Thoracic aorta (tissue), 2 donors: Measurements from ENCODE around the gene FAM193A. TPM values are rescaled to one million over a fixed set of nuclear protein-coding genes. Genes with fewer than 3 reads are reported as not detected.
A peak's percentile ranks its signal among the peaks of the same experiment; 100 is the strongest.
"Not testable (repeated sequence)": the region's sequence is repeated elsewhere in the genome, so short reads cannot be mapped to it uniquely, and the experiment has no call there.

Experiments used
- ATAC-seq: fragments of 150-250 bp; one replicate; pipeline ENCODE4 v1.8.0; 2017; ENCODE audit warnings: low read depth; ENCODE audit not compliant: insufficient number of reproducible peaks, low FRiP score
- DNase-seq: peaks from one replicate; pipeline ENCODE4 v3.0.0-alpha.2; 2020; ENCODE audit warnings: low spot score
- H3K27ac ChIP-seq, 2 donors: fragments of 200-600 bp; sonication (generic); 1 replicate in 1 of 2; 2 replicates in 1 of 2; pipeline ENCODE4 v1.5.1; 2016; ENCODE audit warnings: mild to moderate bottlenecking in 2 of 2, moderate library complexity in 2 of 2
- H3K27me3 ChIP-seq: fragments of 200-600 bp; sonication (generic); replicated peaks from 2 replicates; pipeline ENCODE4 v1.6.0; 2016; ENCODE audit warnings: mild to moderate bottlenecking; ENCODE audit not compliant: insufficient read depth
- H3K36me3 ChIP-seq: fragments of 200-600 bp; sonication (generic); one replicate; pipeline ENCODE4 v1.5.1; 2016
- H3K4me1 ChIP-seq, 2 donors: fragments of 200-600 bp; sonication (generic); 1 replicate in 1 of 2; 2 replicates in 1 of 2; pipeline versions ENCODE4 v1.5.1 to v1.6.0; 2016; ENCODE audit warnings: low read depth in 2 of 2, mild to moderate bottlenecking in 1 of 2; ENCODE audit not compliant: control insufficient read depth in 1 of 2
- H3K4me3 ChIP-seq: fragments of 200-600 bp; sonication (generic); 2 replicates; pipeline ENCODE4 v1.5.1; 2016; ENCODE audit warnings: mild to moderate bottlenecking
- H3K9me3 ChIP-seq: fragments of 200-600 bp; sonication (generic); 2 replicates; pipeline ENCODE4 v1.5.1; 2016
- CTCF ChIP-seq: fragments of 200-600 bp; sonication (generic); IDR thresholded peaks from one replicate; pipeline ENCODE4 v1.5.1; 2019; ENCODE audit warnings: antibody characterized with exemption
- total RNA-seq, 2 donors: library from RNA; depleted of rRNA; stranded (reverse); fragments of >200 nt; gene quantifications; one replicate each; pipeline versions ENCODE4 v1.1.0 to v1.2.3, GENCODE V29; 2016

The FAM193A gene
- total RNA-seq, 2 donors from 2014 or later: 22.3 to 42.9 TPM

GRCh38 chr4:2510351-2511259, 25.8 kb upstream of the FAM193A start:
- no peak for TF ChIP-seq CTCF
- H3K27me3 ChIP-seq: no peaks in the 10 kb centered on the region
- no peak overlapping the region for H3K4me3 ChIP-seq
- ATAC-seq: no peak
- H3K9me3 ChIP-seq: no peaks in the 10 kb centered on the region
- no peak overlapping the region for H3K27ac ChIP-seq
- peaks cover 0 to 4% of the 10 kb centered on the region in 2 donors for H3K4me1 ChIP-seq
- peaks cover 49% of the 10 kb centered on the region for H3K36me3 ChIP-seq
- DNase-seq: no peak

GRCh38 chr4:2511645-2512131, 24.8 kb upstream of the FAM193A start:
- ATAC-seq (no peak), DNase-seq (no peak)
- Histone ChIP-seq H3K9me3 (no peaks in the 10 kb centered on the region), H3K36me3 (peaks cover 49% of the 10 kb centered on the region), H3K27ac (no peak overlapping the region), H3K4me1 (peaks cover 6 to 15% of the 10 kb centered on the region in 2 donors), H3K4me3 (no peak overlapping the region), H3K27me3 (no peaks in the 10 kb centered on the region)
- TF ChIP-seq CTCF: no peak

GRCh38 chr4:2512396-2513135, 23.9 kb upstream of the FAM193A start:
- Histone ChIP-seq H3K27ac (no peak overlapping the region), H3K36me3 (peaks cover 49% of the 10 kb centered on the region), H3K27me3 (no peaks in the 10 kb centered on the region), H3K4me3 (no peak overlapping the region), H3K4me1 (peaks cover 6 to 19% of the 10 kb centered on the region in 2 donors), H3K9me3 (no peaks in the 10 kb centered on the region)
- DNase-seq (no peak), ATAC-seq (no peak)
- TF ChIP-seq CTCF: no peak

GRCh38 chr4:2514193-2514592, 22.3 kb upstream of the FAM193A start:
- ATAC-seq, H3K4me3 ChIP-seq, H3K27ac ChIP-seq, DNase-seq, H3K9me3 ChIP-seq, H3K27me3 ChIP-seq: not testable (repeated sequence)
- Histone ChIP-seq H3K36me3 (peaks cover 45% of the 10 kb centered on the region), H3K4me1 (peaks cover 6 to 19% of the 10 kb centered on the region in 2 donors)

GRCh38 chr4:2514944-2515343, 21.5 kb upstream of the FAM193A start:
- peaks cover 38% of the 10 kb centered on the region for H3K36me3 ChIP-seq
- not testable (repeated sequence) for H3K9me3 ChIP-seq, ATAC-seq, DNase-seq, H3K27me3 ChIP-seq, H3K4me3 ChIP-seq
- H3K4me1 ChIP-seq: peaks cover 6 to 19% of the 10 kb centered on the region in 2 donors
- H3K27ac ChIP-seq: peak overlapping the region in 1 of 2 donors; percentile 8
